K562 (cell line): ENCODE measurements around the gene ZNF865. TPM values are rescaled to one million over a fixed set of nuclear protein-coding genes. Genes with fewer than 3 reads are reported as not detected.
A peak's percentile ranks its signal among the peaks of the same experiment; 100 is the strongest.

ENCODE experiments used
- ATAC-seq: fragments of 200-7000 bp; cut with Tn5 transposase; 3 replicates; pipeline ENCODE4 v1.9.1; 2020; ENCODE audit warnings: moderate library complexity
- BruUV-seq: library from RNA; stranded (reverse); fragments of 400-500 nt; replicated peaks from 2 replicates; lab custom pipeline; 2021; lab: Mats Ljungman, UMichigan
- CTCF ChIA-PET: fragments of 300-600 bp; formaldehyde crosslinking; extraction: SDS; loops from one replicate; lab custom pipeline; 2021; ENCODE audit warnings: low intra/inter-chr PET ratio; lab: Yijun Ruan, JAX
- POLR2A ChIA-PET: fragments of 300-600, 350-650 bp; sonication (Branson Sonifier 250); formaldehyde crosslinking; extraction: SDS; loops from one replicate; lab custom pipeline; 2021; ENCODE audit warnings: antibody characterized with exemption, inconsistent platforms; lab: Yijun Ruan, JAX
- DNase-seq, 4 experiments: peaks; one replicate each; pipeline versions ENCODE4 v3.0.0 to v3.0.0-alpha.2; 2011 to 2018; ENCODE audit warnings: low spot score in 3 of 4, mixed read lengths in 3 of 4; ENCODE audit errors: extremely low read depth in 1 of 4
- FAIRE-seq: peaks from 2 replicates; lab custom pipeline; 2011; peaks lifted over from hg19 to GRCh38; lab: Jason Lieb, UNC
- H2AFZ ChIP-seq: 2 replicates; pipeline ENCODE4 v1.6.0; 2011; ENCODE audit warnings: low read depth, low read length, control low read depth, inconsistent platforms
- H3K27ac ChIP-seq: fragments of 200-600 bp; 3 replicates; pipeline ENCODE4 v1.8.0; 2011; ENCODE audit warnings: low read depth, mild to moderate bottlenecking, control low read depth, inconsistent platforms, low read length, moderate library complexity, mixed read lengths; ENCODE audit errors: extremely low read depth
- H3K27me3 ChIP-seq, 2 experiments: fragments of 300-600 bp in 1 of 2; 2 replicates in 1 of 2; 3 replicates in 1 of 2; pipeline versions ENCODE4 v1.6.0 to v1.8.0; 2011; ENCODE audit warnings: inconsistent platforms in 2 of 2, low read length in 2 of 2, mild to moderate bottlenecking in 1 of 2, mixed read lengths in 1 of 2, moderate library complexity in 1 of 2; ENCODE audit not compliant: control insufficient read depth in 2 of 2, insufficient read depth in 2 of 2
- H3K36me3 ChIP-seq: fragments of 300-600 bp; 3 replicates; pipeline ENCODE4 v1.8.0; 2011; ENCODE audit warnings: mild to moderate bottlenecking, low read length, inconsistent platforms; ENCODE audit not compliant: control insufficient read depth, insufficient read depth
- H3K4me1 ChIP-seq, 2 experiments: fragments of 200-600 bp in 1 of 2; replicated peaks in 1 of 2; 2 replicates in 1 of 2; 3 replicates in 1 of 2; pipeline versions ENCODE4 v1.5.1 to v1.8.0; 2011; ENCODE audit warnings: inconsistent platforms in 2 of 2, low read length in 2 of 2, mild to moderate bottlenecking in 1 of 2, mixed read lengths in 1 of 2, moderate library complexity in 1 of 2; ENCODE audit not compliant: control insufficient read depth in 2 of 2, insufficient read depth in 2 of 2
- H3K4me2 ChIP-seq: 2 replicates; pipeline ENCODE4 v1.6.1; 2011; ENCODE audit warnings: low read length, control low read depth, inconsistent platforms, mixed read lengths; ENCODE audit not compliant: insufficient read depth
- H3K4me3 ChIP-seq: fragments of 200-600 bp; sonication (generic), shearing (Covaris generic); 2 replicates; pipeline ENCODE4 v1.5.1; 2016; ENCODE audit warnings: control low read depth, inconsistent platforms
- H3K79me2 ChIP-seq: fragments of 200-600 bp; 3 replicates; pipeline ENCODE4 v1.8.0; 2011; ENCODE audit warnings: low read length, inconsistent platforms; ENCODE audit not compliant: control insufficient read depth, insufficient read depth
- H3K9ac ChIP-seq, 2 experiments: 2 replicates each; pipeline versions ENCODE4 v1.6.0 to v1.6.1; 2011; ENCODE audit warnings: low read depth in 2 of 2, low read length in 2 of 2, control low read depth in 1 of 2, inconsistent platforms in 1 of 2, mild to moderate bottlenecking in 1 of 2, mixed read lengths in 1 of 2; ENCODE audit not compliant: insufficient read depth in 1 of 2
- H3K9me1 ChIP-seq: one replicate; pipeline ENCODE4 v1.6.0; 2011; ENCODE audit warnings: inconsistent platforms, mild to moderate bottlenecking, low read length, moderate library complexity; ENCODE audit not compliant: control insufficient read depth, insufficient read depth
- H3K9me3 ChIP-seq: replicated peaks from 2 replicates; pipeline ENCODE4 v1.5.1; 2011; ENCODE audit warnings: low read depth, low read length, inconsistent platforms; ENCODE audit not compliant: control insufficient read depth, insufficient read depth
- H4K20me1 ChIP-seq: replicated peaks from 2 replicates; pipeline ENCODE4 v1.6.1; 2011; ENCODE audit warnings: low read length, inconsistent platforms, mixed read lengths; ENCODE audit not compliant: control insufficient read depth, insufficient read depth
- ELF4 ChIP-seq: fragments of 450-650 bp; formaldehyde crosslinking; IDR thresholded peaks from 2 replicates; pipeline ENCODE4 v1.4.0; 2022; ENCODE audit warnings: missing genetic modification characterization
- MEF2A ChIP-seq: IDR thresholded peaks from 2 replicates; pipeline ENCODE4 v1.6.1; 2011; ENCODE audit warnings: low read depth, mild to moderate bottlenecking, low read length, moderate library complexity; ENCODE audit not compliant: control insufficient read depth
- MTA1 ChIP-seq: fragments of 450-650 bp; IDR thresholded peaks from 2 replicates; pipeline ENCODE4 v1.6.1; 2017; ENCODE audit warnings: borderline replicate concordance
- NFXL1 ChIP-seq: fragments of 450-650 bp; formaldehyde crosslinking; IDR thresholded peaks from 2 replicates; pipeline ENCODE4 v1.4.0; 2021; ENCODE audit warnings: mild to moderate bottlenecking
- SNRNP70 ChIP-seq: fragments of 200-400 bp; formaldehyde crosslinking; optimal IDR thresholded peaks from 2 replicates; pipeline ENCODE3; 2017; ENCODE audit warnings: low read depth, low read length
- TAF1 ChIP-seq: IDR thresholded peaks from 2 replicates; pipeline ENCODE4 v1.6.1; 2011; ENCODE audit warnings: mild to moderate bottlenecking, low read length, moderate library complexity; ENCODE audit not compliant: insufficient read depth, control insufficient read depth, severe bottlenecking; ENCODE audit errors: extremely low read depth
- TEAD4 ChIP-seq, 2 experiments: sonication (generic) in 1 of 2; formaldehyde crosslinking in 1 of 2; IDR thresholded peaks; 2 replicates each; pipeline versions ENCODE4 v1.6.1 to v1.8.0; 2012 to 2022; ENCODE audit warnings: borderline replicate concordance in 1 of 2, inconsistent platforms in 1 of 2, low read length in 1 of 2, mild to moderate bottlenecking in 1 of 2, missing genetic modification reagents in 1 of 2
- ZNF589 ChIP-seq: fragments of 200-800 bp; sonication (Bioruptor generic); IDR thresholded peaks from 2 replicates; pipeline ENCODE4 v1.6.1; 2016; ENCODE audit warnings: low read depth, missing genetic modification characterization, missing compliant biosample characterization
- WGBS: fragments of 100-300 bp; shearing (Covaris generic); methylation state at CpG from one replicate; pipeline ENCODE4 v1.1.6; 2016; ENCODE audit warnings: low coverage, mixed read lengths; ENCODE audit not compliant: insufficient coverage; ENCODE audit errors: missing lambda C conversion rate; 5-methylcytosine and 5-hydroxymethylcytosine counted together
- in situ Hi-C: fragments of 300-500 bp; cut with MboI; formaldehyde crosslinking; loops from 4 replicates; pipeline ENCODE4 v1.15.0; 2018; ENCODE audit warnings: inconsistent platforms, mixed read lengths
- intact Hi-C: fragments of 100-400 bp; cut with micrococcal nuclease; formaldehyde crosslinking; loops from 2 replicates; pipeline ENCODE4 v1.14.2; 2022
- polyA plus RNA-seq, 8 experiments: library from polyadenylated mRNA; depleted of rRNA in 4 of 8; stranded (reverse) in 5 of 8; unstranded in 3 of 8; fragments of >200 nt; fragmentation: Nextera tagmentation in 2 of 8; fragmentation: Illumina TruSeq in 1 of 8; extraction: Ambion mirVana in 2 of 8; extraction: Trizol in 1 of 8; gene quantifications; 2 replicates each; pipeline versions ENCODE4 v1.2.1 to v1.2.3, GENCODE V29; 2011 to 2014; ENCODE audit warnings: inconsistent platforms in 1 of 8, missing spikeins in 1 of 8
- total RNA-seq, 7 experiments: library from RNA; depleted of rRNA in 6 of 7; stranded (reverse); fragments of >200 nt in 6 of 7; fragmentation: Illumina TruSeq in 2 of 7; extraction: Trizol in 2 of 7; gene quantifications; 2 replicates each; pipeline versions ENCODE4 v1.2.1 to v1.2.3, GENCODE V29; 2011 to 2021; ENCODE audit warnings: low replicate concordance in 1 of 7
- TF ChIP-seq, protein P1 (sequence below), 2 experiments: IDR thresholded peaks; 2 replicates each; pipeline ENCODE4 v1.6.1; 2012; ENCODE audit warnings: improper control_type of control experiment in 2 of 2, low read depth in 2 of 2, low read length in 2 of 2, borderline replicate concordance in 1 of 2
- TF ChIP-seq, protein P2 (sequence below): sonication (generic); formaldehyde crosslinking; IDR thresholded peaks from 2 replicates; pipeline ENCODE4 v1.8.1; 2023; ENCODE audit warnings: mild to moderate bottlenecking, missing genetic modification reagents

ZNF865 gene
- total and polyA plus RNA-seq, 9 of the 15 experiments (the other 6 are each of a cell fraction or from before 2014, with no cell fraction given), result 0.40 to 18.8 (median 1.6) TPM; not detected in 2

DNA sequence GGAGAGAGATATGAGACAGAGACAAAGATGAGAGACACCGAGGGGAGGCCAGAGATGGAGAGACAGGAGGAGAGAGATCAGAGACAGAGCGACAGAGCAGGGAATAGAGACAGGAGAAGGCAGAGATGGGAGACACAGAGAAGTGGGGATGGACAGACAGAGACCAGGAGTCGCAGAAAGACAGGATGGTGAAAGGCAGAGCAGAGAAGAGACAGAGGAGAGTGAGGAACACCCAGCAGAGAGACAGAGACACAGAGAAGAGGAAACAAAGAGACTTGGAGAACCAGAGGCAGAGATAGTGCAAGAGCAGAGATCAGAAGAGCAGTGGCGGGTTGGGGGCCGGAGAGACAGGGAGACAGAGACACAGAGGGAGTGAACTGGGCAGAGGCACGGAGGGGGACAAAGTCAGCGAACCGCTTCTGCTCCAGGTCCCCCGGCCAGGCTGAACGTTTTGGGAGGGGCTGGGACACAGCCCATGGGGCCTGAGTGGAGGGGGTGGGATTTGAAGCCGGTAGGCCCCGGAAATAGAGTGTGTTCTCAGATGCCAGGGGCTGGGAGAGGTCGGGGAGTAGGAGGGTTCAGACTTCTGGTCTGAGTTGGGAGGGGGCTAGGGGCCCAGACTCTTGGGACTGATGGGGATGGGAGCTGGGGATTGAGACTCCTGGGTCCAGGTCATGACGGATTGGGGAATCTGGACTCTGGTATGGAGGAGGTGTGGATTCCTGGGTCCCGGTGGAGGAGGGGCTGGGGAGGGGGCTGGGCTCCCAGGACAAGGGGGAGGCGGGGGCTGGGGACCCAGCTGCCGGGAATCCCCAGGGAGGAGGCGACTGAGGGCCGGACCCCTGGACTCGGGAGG lies 25.5 kb upstream of the ZNF865 start (continued):
- TF ChIP-seq MTA1 (no peak), ELF4 (CRISPR knock-in tag) (0 out of 2 replicates have a peak, but pooled peaks have one; percentile 11)
- TF ChIP-seq, protein P1, sequence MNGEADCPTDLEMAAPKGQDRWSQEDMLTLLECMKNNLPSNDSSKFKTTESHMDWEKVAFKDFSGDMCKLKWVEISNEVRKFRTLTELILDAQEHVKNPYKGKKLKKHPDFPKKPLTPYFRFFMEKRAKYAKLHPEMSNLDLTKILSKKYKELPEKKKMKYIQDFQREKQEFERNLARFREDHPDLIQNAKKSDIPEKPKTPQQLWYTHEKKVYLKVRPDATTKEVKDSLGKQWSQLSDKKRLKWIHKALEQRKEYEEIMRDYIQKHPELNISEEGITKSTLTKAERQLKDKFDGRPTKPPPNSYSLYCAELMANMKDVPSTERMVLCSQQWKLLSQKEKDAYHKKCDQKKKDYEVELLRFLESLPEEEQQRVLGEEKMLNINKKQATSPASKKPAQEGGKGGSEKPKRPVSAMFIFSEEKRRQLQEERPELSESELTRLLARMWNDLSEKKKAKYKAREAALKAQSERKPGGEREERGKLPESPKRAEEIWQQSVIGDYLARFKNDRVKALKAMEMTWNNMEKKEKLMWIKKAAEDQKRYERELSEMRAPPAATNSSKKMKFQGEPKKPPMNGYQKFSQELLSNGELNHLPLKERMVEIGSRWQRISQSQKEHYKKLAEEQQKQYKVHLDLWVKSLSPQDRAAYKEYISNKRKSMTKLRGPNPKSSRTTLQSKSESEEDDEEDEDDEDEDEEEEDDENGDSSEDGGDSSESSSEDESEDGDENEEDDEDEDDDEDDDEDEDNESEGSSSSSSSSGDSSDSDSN (IDR thresholded peaks at IDR 0.05; ENCODE audit: borderline replicate concordance in 1 of 2, low read depth in 2 of 2, low read length in 2 of 2), result no peak
- TF ChIP-seq, all 486 proteins: peak for 9

DNA sequence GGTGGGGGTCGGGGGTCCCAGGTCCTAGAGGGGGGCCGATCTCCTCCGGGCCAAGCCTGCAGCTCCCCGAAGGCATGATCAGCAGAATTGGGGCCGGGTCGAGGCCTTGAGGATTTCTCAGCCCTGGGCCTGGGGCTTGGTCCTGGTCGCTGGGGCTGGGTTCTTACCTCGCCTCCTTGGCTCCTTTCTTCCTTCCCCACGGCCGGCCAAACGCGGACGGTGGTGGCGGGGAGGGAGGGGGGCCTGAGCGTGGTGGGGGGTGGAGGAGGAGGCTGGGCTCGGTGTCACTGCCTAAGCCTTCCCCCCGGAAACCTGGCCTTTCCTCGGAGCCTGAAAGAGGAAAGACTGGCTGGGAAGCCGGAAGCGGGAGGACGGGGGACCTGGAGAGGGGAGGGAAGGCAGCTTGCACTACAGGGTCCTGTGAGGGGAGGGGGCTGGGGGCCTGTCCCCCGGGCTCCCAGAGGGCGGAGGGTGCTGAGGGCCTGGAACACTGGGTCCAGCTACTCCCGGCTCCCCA lies 24.8 kb upstream of the ZNF865 start, which contains the start of gene ZNF579:
ZNF579 (minus strand) TSS at position 221 of the 517 bp plus-strand sequence. CDS start 1,209 bp downstream, outside the sequence.
- Histone ChIP-seq H3K9me3 (no peaks in the 10 kb centered on the region), H3K9ac (peak within 1 kb of the TSS; percentile 77 to 95), H3K4me1 (peaks cover 9 to 29% of the 10 kb centered on the region in 2 experiments; a peak in 3 of 5 replicates), H3K36me3 (peaks cover 12% of the 10 kb centered on the region; the same call in 2 of the 3 replicates), H4K20me1 (no peaks in the 10 kb centered on the region), H3K79me2 (peaks cover 12% of the 10 kb centered on the region), H3K27ac (peak within 1 kb of the TSS; percentile 76), H3K4me2 (peak within 1 kb of the TSS; percentile 83), H3K27me3 (peaks cover 8 to 12% of the 10 kb centered on the region in 2 experiments; a peak in 4 of 5 replicates), H2AFZ (peak within 1 kb of the TSS; percentile 89), H3K9me1 (no peaks in the 10 kb centered on the region), H3K4me3 (peak within 1 kb of the TSS; percentile 85)
- CTCF ChIA-PET, result no interaction called here
- in situ Hi-C loops, result no loop called here
- 3% methylated on average over 12 of the region's 24 CpGs for WGBS
- POLR2A ChIA-PET, result interaction anchor here (0.6 to 1.9 kb wide), 4 partner anchors 18 to 97 kb away, joined by 3 to 9 read pairs (median 3); partner anchors contain the start of gene FIZ1
- intact Hi-C loops, result no loop called here
- DNase-seq (peak; percentile 86 to 93 (median 88)), FAIRE-seq (peak; percentile 87), ATAC-seq (peak; percentile 91)
- no TSS peak for BruUV-seq
- TF ChIP-seq, protein P2, sequence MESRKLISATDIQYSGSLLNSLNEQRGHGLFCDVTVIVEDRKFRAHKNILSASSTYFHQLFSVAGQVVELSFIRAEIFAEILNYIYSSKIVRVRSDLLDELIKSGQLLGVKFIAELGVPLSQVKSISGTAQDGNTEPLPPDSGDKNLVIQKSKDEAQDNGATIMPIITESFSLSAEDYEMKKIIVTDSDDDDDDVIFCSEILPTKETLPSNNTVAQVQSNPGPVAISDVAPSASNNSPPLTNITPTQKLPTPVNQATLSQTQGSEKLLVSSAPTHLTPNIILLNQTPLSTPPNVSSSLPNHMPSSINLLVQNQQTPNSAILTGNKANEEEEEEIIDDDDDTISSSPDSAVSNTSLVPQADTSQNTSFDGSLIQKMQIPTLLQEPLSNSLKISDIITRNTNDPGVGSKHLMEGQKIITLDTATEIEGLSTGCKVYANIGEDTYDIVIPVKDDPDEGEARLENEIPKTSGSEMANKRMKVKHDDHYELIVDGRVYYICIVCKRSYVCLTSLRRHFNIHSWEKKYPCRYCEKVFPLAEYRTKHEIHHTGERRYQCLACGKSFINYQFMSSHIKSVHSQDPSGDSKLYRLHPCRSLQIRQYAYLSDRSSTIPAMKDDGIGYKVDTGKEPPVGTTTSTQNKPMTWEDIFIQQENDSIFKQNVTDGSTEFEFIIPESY, result no peak
- TF ChIP-seq TAF1 (peak; percentile 45), MEF2A (no peak), ZNF589 (CRISPR knock-in tag) (peak; percentile 66; the same call in 1 of the 2 replicates), TEAD4 (IDR thresholded peaks at IDR 0.05; ENCODE audit: low read length) (no peak), TEAD4 (CRISPR knock-in tag; IDR thresholded peaks at IDR 0.05; ENCODE audit: borderline replicate concordance) (no peak), SNRNP70 (no peak), NFXL1 (no peak)
